ENCODE measurements around the gene FAM120A.

GRCh38 chr9:93486268-93486667 is 34.8 kb downstream of the FAM120A start:
- no peak for TF ChIP-seq CTCF (IDR thresholded peaks at IDR 0.05)
- TF ChIP-seq POLR2A (IDR thresholded peaks at IDR 0.05), result no peak
